Fibroblast of lung (primary cell): ENCODE data around the gene HPS5. TPM values are rescaled to one million over a fixed set of nuclear protein-coding genes. Genes with fewer than 3 reads are reported as not detected.

Source experiments
- DNase-seq, 2 donors: peaks; one replicate each; pipeline versions ENCODE4 v3.0.0 to v3.0.0-alpha.2; 2010; ENCODE audit warnings: low read depth in 2 of 2
- H2AFZ ChIP-seq: 2 replicates; pipeline ENCODE4 v1.5.1; 2012; ENCODE audit warnings: low read length, control low read depth, inconsistent platforms
- H3K27ac ChIP-seq: 2 replicates; pipeline ENCODE4 v1.5.1; 2011; ENCODE audit warnings: low read length, control low read depth; ENCODE audit not compliant: insufficient read depth
- H3K27me3 ChIP-seq: 2 replicates; pipeline ENCODE4 v1.5.1; 2011; ENCODE audit warnings: mild to moderate bottlenecking, low read length; ENCODE audit not compliant: control insufficient read depth, insufficient read depth
- H3K36me3 ChIP-seq: 2 replicates; pipeline ENCODE4 v1.5.1; 2011; ENCODE audit warnings: low read length; ENCODE audit not compliant: control insufficient read depth, insufficient read depth
- H3K4me1 ChIP-seq: 2 replicates; pipeline ENCODE4 v1.5.1; 2011; ENCODE audit warnings: low read length; ENCODE audit not compliant: control insufficient read depth, insufficient read depth; ENCODE audit errors: extremely low read depth
- H3K4me2 ChIP-seq: 2 replicates; pipeline ENCODE4 v1.5.1; 2011; ENCODE audit warnings: low read length, control low read depth; ENCODE audit not compliant: insufficient read depth; ENCODE audit errors: extremely low read depth
- H3K4me3 ChIP-seq, 4 experiments: fragments of 200-600 bp in 1 of 4; sonication (generic) in 1 of 4; replicated peaks in 1 of 4; 2 replicates each; pipeline ENCODE4 v1.5.1; 2011 to 2016; ENCODE audit warnings: low read length in 4 of 4, low read depth in 3 of 4, mild to moderate bottlenecking in 3 of 4, control low read depth in 2 of 4, inconsistent platforms in 1 of 4, mixed read lengths in 1 of 4; ENCODE audit not compliant: insufficient read depth in 1 of 4; ENCODE audit errors: control extremely low read depth in 1 of 4
- H3K79me2 ChIP-seq: 2 replicates; pipeline ENCODE4 v1.5.1; 2012; ENCODE audit warnings: mild to moderate bottlenecking, low read length, inconsistent platforms; ENCODE audit not compliant: control insufficient read depth, insufficient read depth
- H3K9ac ChIP-seq: 2 replicates; pipeline ENCODE4 v1.5.1; 2011; ENCODE audit warnings: mild to moderate bottlenecking, low read length, control low read depth; ENCODE audit not compliant: insufficient read depth
- H3K9me3 ChIP-seq: 2 replicates; pipeline ENCODE4 v1.5.1; 2012; ENCODE audit warnings: low read depth, low read length; ENCODE audit not compliant: control insufficient read depth, insufficient read depth
- H4K20me1 ChIP-seq: 2 replicates; pipeline ENCODE4 v1.5.1; 2011; ENCODE audit warnings: low read length; ENCODE audit not compliant: control insufficient read depth, insufficient read depth; ENCODE audit errors: extremely low read depth
- CTCF ChIP-seq, 2 donors: IDR thresholded peaks in 1 of 2; conservative IDR thresholded peaks in 1 of 2; 1 replicate in 1 of 2; 2 replicates in 1 of 2; pipeline ENCODE4 v1.5.1; 2011 to 2012; ENCODE audit warnings: low read length in 2 of 2, control low read depth in 1 of 2, inconsistent platforms in 1 of 2, low read depth in 1 of 2, mild to moderate bottlenecking in 1 of 2
- EZH2 ChIP-seq: IDR thresholded peaks from 2 replicates; pipeline ENCODE4 v1.5.1; 2012; ENCODE audit warnings: low read length, control low read depth, mild to moderate bottlenecking; ENCODE audit errors: missing control alignments
- polyA plus RNA-seq, 2 donors: library from polyadenylated mRNA; depleted of rRNA in 1 of 2; stranded (reverse) in 1 of 2; unstranded in 1 of 2; fragments of >200 nt; gene quantifications; 2 replicates each; pipeline ENCODE4 v1.2.1, GENCODE V29; 2011 to 2012; ENCODE audit warnings: missing spikeins in 1 of 2
- total RNA-seq: library from RNA; depleted of rRNA; stranded (reverse); fragments of >200 nt; gene quantifications from 2 replicates; pipeline ENCODE4 v1.2.1, GENCODE V29; 2014

Gene HPS5
- total and polyA plus RNA-seq, 2 donors (not counting 1 experiment from before 2014, with no cell fraction given), result 15.6 to 44.1 TPM

GRCh38 chr11:18233912-18234311, 88.0 kb downstream of the HPS5 start:
- DNase-seq, result no peak
- Histone ChIP-seq H3K9ac (no peak overlapping the region), H3K27me3 (peaks cover 4% of the 10 kb centered on the region), H3K9me3 (no peaks in the 10 kb centered on the region), H4K20me1 (no peaks in the 10 kb centered on the region), H3K4me1 (no peaks in the 10 kb centered on the region), H3K36me3 (no peaks in the 10 kb centered on the region), H2AFZ (no peak overlapping the region), H3K79me2 (no peaks in the 10 kb centered on the region), H3K4me2 (no peak overlapping the region), H3K4me3 (no peak overlapping the region), H3K27ac (no peak overlapping the region)
- TF ChIP-seq EZH2 (no peak), CTCF (conservative IDR thresholded peaks at IDR 0.05 in 1 of 2, IDR thresholded peaks at IDR 0.05 in 1 of 2; ENCODE audit: low read depth in 1 of 2, low read length in 2 of 2) (no peak)

DNA sequence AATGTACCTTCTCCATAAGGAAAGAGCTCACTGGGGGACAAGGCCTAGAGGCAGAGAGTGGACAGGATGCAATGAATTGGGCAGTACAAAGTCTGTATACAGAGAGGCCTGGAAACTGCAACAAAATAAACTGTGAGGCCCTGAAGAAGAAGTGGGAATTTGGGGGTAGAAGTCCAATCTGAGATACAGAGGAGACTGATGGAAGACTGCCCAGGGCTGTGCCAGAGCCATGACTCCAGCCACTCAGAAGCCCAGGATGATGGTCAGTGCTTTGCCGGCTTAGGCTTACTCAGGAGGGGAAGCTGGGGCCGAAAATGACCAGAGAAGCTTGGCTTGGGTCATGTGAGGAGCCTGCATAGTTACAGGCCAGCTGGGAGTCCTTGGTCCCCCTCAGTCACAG, 91.1 kb downstream of the HPS5 start:
- H2AFZ ChIP-seq, result no peak overlapping the region
- no peaks in the 10 kb centered on the region for H3K4me1 ChIP-seq
- no peak overlapping the region for H3K4me3 ChIP-seq
- no peak for DNase-seq
- H4K20me1 ChIP-seq, result no peaks in the 10 kb centered on the region
- H3K9me3 ChIP-seq, result no peaks in the 10 kb centered on the region
- H3K36me3 ChIP-seq, result no peaks in the 10 kb centered on the region
- no peaks in the 10 kb centered on the region for H3K27me3 ChIP-seq
- no peaks in the 10 kb centered on the region for H3K79me2 ChIP-seq
- no peak for TF ChIP-seq EZH2
- no peak for TF ChIP-seq CTCF (conservative IDR thresholded peaks at IDR 0.05 in 1 of 2, IDR thresholded peaks at IDR 0.05 in 1 of 2; ENCODE audit: low read depth in 1 of 2, low read length in 2 of 2)
- no peak overlapping the region for H3K4me2 ChIP-seq
- H3K27ac ChIP-seq, result no peak overlapping the region
- no peak overlapping the region for H3K9ac ChIP-seq

DNA sequence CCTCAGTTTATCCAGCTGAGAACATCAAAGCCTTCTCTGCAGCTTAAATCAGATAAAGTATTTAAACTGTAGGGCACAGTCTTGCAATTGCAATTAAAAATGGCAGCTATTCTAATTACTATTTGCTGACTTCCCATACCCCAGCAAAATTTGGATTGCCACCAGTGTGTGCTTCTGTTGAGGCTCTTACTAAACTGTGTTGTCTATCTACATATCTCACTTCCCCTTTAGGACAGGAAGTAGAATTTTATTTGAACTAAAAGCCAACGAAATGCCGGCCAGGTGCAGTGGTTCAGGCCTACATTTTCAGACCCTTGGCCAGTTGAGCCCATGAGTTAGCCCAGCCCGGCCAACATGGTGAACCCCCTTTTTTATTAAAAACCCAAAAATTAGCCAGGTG, 92.4 kb downstream of the HPS5 start:
- Histone ChIP-seq H3K36me3 (no peaks in the 10 kb centered on the region), H2AFZ (no peak overlapping the region), H3K4me3 (no peak overlapping the region), H3K9me3 (no peaks in the 10 kb centered on the region), H3K27me3 (no peaks in the 10 kb centered on the region), H3K27ac (no peak overlapping the region), H3K4me1 (no peaks in the 10 kb centered on the region), H3K79me2 (no peaks in the 10 kb centered on the region), H4K20me1 (no peaks in the 10 kb centered on the region), H3K4me2 (no peak overlapping the region), H3K9ac (no peak overlapping the region)
- TF ChIP-seq CTCF (conservative IDR thresholded peaks at IDR 0.05 in 1 of 2, IDR thresholded peaks at IDR 0.05 in 1 of 2; ENCODE audit: low read depth in 1 of 2, low read length in 2 of 2) (no peak), EZH2 (no peak)
- DNase-seq, result no peak

Other genes starting within 250 kb of the HPS5 start
- gene SAAL1, start 216.1 kb downstream of the HPS5 start, total RNA-seq, result 17.7 and 20.0 TPM in 2 replicates
- gene SAAL1, start 216.1 kb downstream of the HPS5 start, polyA plus RNA-seq, result 15.0 and 16.4 TPM in 2 replicates
- not detected in 2 replicates for gene MRGPRX3, start 189.6 kb downstream of the HPS5 start, total RNA-seq
- not detected in 2 replicates for gene MRGPRX3, start 189.6 kb downstream of the HPS5 start, polyA plus RNA-seq
- not detected in 2 replicates for gene MRGPRX4, start 149.3 kb downstream of the HPS5 start, total RNA-seq
- gene MRGPRX4, start 149.3 kb downstream of the HPS5 start, polyA plus RNA-seq, result not detected in 2 replicates
- gene SAA4, start 85.3 kb downstream of the HPS5 start, total RNA-seq, result not detected in 2 replicates
- gene SAA4, start 85.3 kb downstream of the HPS5 start, polyA plus RNA-seq, result not detected in 2 replicates
- not detected in 2 replicates for gene SAA2, start 73.5 kb downstream of the HPS5 start, total RNA-seq
- gene SAA2, start 73.5 kb downstream of the HPS5 start, polyA plus RNA-seq, result not detected in 2 replicates
- gene SAA1, start 55.9 kb downstream of the HPS5 start, total RNA-seq, result not detected in 2 replicates
- gene SAA1, start 55.9 kb downstream of the HPS5 start, polyA plus RNA-seq, result not detected in 2 replicates
- gene GTF2H1, start 427 bp upstream of the HPS5 start, total RNA-seq, result 63.6 and 74.2 TPM in 2 replicates
- 49.7 and 56.1 TPM in 2 replicates for gene GTF2H1, start 427 bp upstream of the HPS5 start, polyA plus RNA-seq
- 202 and 309 TPM in 2 replicates for gene LDHA, start 72.4 kb upstream of the HPS5 start, total RNA-seq
- 1,113 and 1,626 TPM in 2 replicates for gene LDHA, start 72.4 kb upstream of the HPS5 start, polyA plus RNA-seq
- gene LDHC, start 90.2 kb upstream of the HPS5 start, total RNA-seq, result not detected in 2 replicates
- 0.08 and 1.9 TPM in 2 replicates for gene LDHC, start 90.2 kb upstream of the HPS5 start, polyA plus RNA-seq
- not detected in 2 replicates for gene LDHAL6A, start 133.7 kb upstream of the HPS5 start, total RNA-seq
- not detected in 2 replicates for gene LDHAL6A, start 133.7 kb upstream of the HPS5 start, polyA plus RNA-seq
- gene TSG101, start 204.8 kb upstream of the HPS5 start, total RNA-seq, result 55.2 and 78.4 TPM in 2 replicates
- 132 and 146 TPM in 2 replicates for gene TSG101, start 204.8 kb upstream of the HPS5 start, polyA plus RNA-seq